CD4-positive, alpha-beta T cell (primary cell): Measurements from ENCODE around the gene DSC2. TPM values are rescaled to one million over a fixed set of nuclear protein-coding genes. Genes with fewer than 3 reads are reported as not detected.

Experiments
- ATAC-seq: fragments of 200-7000 bp; cut with Tn5 transposase; one replicate; pipeline ENCODE4 v1.10.0; 2022; ENCODE audit warnings: mild to moderate bottlenecking; ENCODE audit not compliant: poor library complexity
- CTCF ChIA-PET: fragments of 350-600 bp; sonication (Branson Sonifier 250); formaldehyde crosslinking; loops from one replicate; lab custom pipeline; 2021; ENCODE audit warnings: antibody characterized with exemption, inconsistent platforms; lab: Charles Lee
- POLR2A ChIA-PET: fragments of 350-600 bp; sonication (Branson Sonifier 250); formaldehyde crosslinking; loops from one replicate; lab custom pipeline; 2021; ENCODE audit warnings: antibody characterized with exemption, inconsistent platforms; lab: Charles Lee
- DNase-seq, 14 experiments: peaks; one replicate each; pipeline ENCODE4 v3.0.0-alpha.2; 2013 to 2020; ENCODE audit warnings: mixed read lengths in 2 of 14
- H3K27ac ChIP-seq, 2 donors: one replicate each; pipeline versions ENCODE4 v1.5.1 to v1.7.0; 2013; ENCODE audit warnings: low read length in 2 of 2, low read depth in 1 of 2, mild to moderate bottlenecking in 1 of 2
- H3K27me3 ChIP-seq, 2 experiments: 1 replicate in 1 of 2; 2 replicates in 1 of 2; pipeline versions ENCODE4 v1.6.1 to v1.7.0; 2013; ENCODE audit warnings: low read length in 2 of 2, control low read depth in 1 of 2, mild to moderate bottlenecking in 1 of 2, moderate library complexity in 1 of 2; ENCODE audit not compliant: insufficient read depth in 2 of 2, control insufficient read depth in 1 of 2
- H3K36me3 ChIP-seq: one replicate; pipeline ENCODE4 v1.6.1; 2013; ENCODE audit warnings: low read length, control low read depth; ENCODE audit not compliant: insufficient read depth
- H3K4me1 ChIP-seq: one replicate; pipeline ENCODE4 v1.6.1; 2013; ENCODE audit warnings: low read length, control low read depth; ENCODE audit not compliant: insufficient read depth
- H3K4me3 ChIP-seq: one replicate; pipeline ENCODE4 v1.5.1; 2013; ENCODE audit warnings: mild to moderate bottlenecking, low read length, moderate library complexity
- H3K9me3 ChIP-seq, 2 experiments: 1 replicate in 1 of 2; 2 replicates in 1 of 2; pipeline versions ENCODE4 v1.6.1 to v1.7.0; 2013; ENCODE audit warnings: low read length in 2 of 2, mild to moderate bottlenecking in 2 of 2, control low read depth in 1 of 2, moderate library complexity in 1 of 2; ENCODE audit not compliant: control insufficient read depth in 1 of 2, insufficient read depth in 1 of 2
- H3K27ac Mint-ChIP-seq: one replicate; pipeline ENCODE4 v1.8.0; 2020; ENCODE audit warnings: mixed read lengths
- H3K27me3 Mint-ChIP-seq: one replicate; pipeline ENCODE4 v1.8.0; 2021; ENCODE audit warnings: mixed read lengths
- H3K36me3 Mint-ChIP-seq: one replicate; pipeline ENCODE4 v1.8.0; 2021; ENCODE audit warnings: low read depth, mixed read lengths
- H3K4me1 Mint-ChIP-seq: one replicate; pipeline ENCODE4 v1.8.0; 2021; ENCODE audit warnings: low read depth, mixed read lengths
- H3K4me3 Mint-ChIP-seq: one replicate; pipeline ENCODE4 v1.8.0; 2020; ENCODE audit warnings: mild to moderate bottlenecking, mixed read lengths
- H3K9me3 Mint-ChIP-seq: one replicate; pipeline ENCODE4 v1.8.0; 2020; ENCODE audit warnings: mixed read lengths
- CTCF ChIP-seq: fragments of 200-600 bp; IDR thresholded peaks from one replicate; pipeline ENCODE4 v1.8.0; 2022; ENCODE audit warnings: antibody characterized with exemption, mild to moderate bottlenecking
- intact Hi-C, 2 experiments: fragments of 100-400 bp; cut with DNase I in 1 of 2; cut with micrococcal nuclease in 1 of 2; formaldehyde crosslinking; loops; one replicate each; pipeline versions ENCODE4 v1.15.1 to v1.9.0; 2023 to 2025; cut with DNase I, micrococcal nuclease
- total RNA-seq, 174 experiments: library from RNA in 2 of 174; stranded (reverse) in 2 of 174; gene quantifications; one replicate each; pipeline ENCODE4 v1.2.3 and lab custom pipeline; 2021 to 2026

The DSC2 gene
- total RNA-seq, 2 experiments from 2014 or later, result not detected

GRCh38 chr18:31099450-31100230, 2.6 kb downstream of the DSC2 start:
- H3K27me3 Mint-ChIP-seq, result peaks cover 49% of the 10 kb centered on the region
- H3K4me1 Mint-ChIP-seq, result no peaks in the 10 kb centered on the region
- H3K9me3 ChIP-seq, result peaks cover 0 to 29% of the 10 kb centered on the region in 2 experiments
- intact Hi-C loops, result no loop called here
- H3K27ac Mint-ChIP-seq, result no peak overlapping the region
- no peak for TF ChIP-seq CTCF
- H3K4me1 ChIP-seq, result no peaks in the 10 kb centered on the region
- H3K36me3 Mint-ChIP-seq, result no peaks in the 10 kb centered on the region
- no peaks in the 10 kb centered on the region for H3K36me3 ChIP-seq
- peaks cover 15% of the 10 kb centered on the region for H3K9me3 Mint-ChIP-seq
- POLR2A ChIA-PET, result no interaction called here
- no peak for DNase-seq
- H3K27me3 ChIP-seq, result peaks cover 6 to 16% of the 10 kb centered on the region in 2 experiments
- CTCF ChIA-PET, result no interaction called here
- no peak for ATAC-seq
- H3K27ac ChIP-seq, result no peak overlapping the region
- H3K4me3 ChIP-seq, result no peak overlapping the region
- no peak overlapping the region for H3K4me3 Mint-ChIP-seq

- POLR2A ChIA-PET, result no interaction called here
- H3K27ac Mint-ChIP-seq, result no peak overlapping the region
Observed at GRCh38 chr18:31098878-31099277, 3.3 kb downstream of the DSC2 start.

GRCh38 chr18:31097666-31098065, 4.6 kb downstream of the DSC2 start:
- DNase-seq (no peak), ATAC-seq (no peak)
- H3K9me3 Mint-ChIP-seq, result peaks cover 15% of the 10 kb centered on the region
- ChIA-PET CTCF (no interaction called here), POLR2A (no interaction called here)
- no peaks in the 10 kb centered on the region for H3K4me1 ChIP-seq
- intact Hi-C loops, result no loop called here
- H3K27me3 Mint-ChIP-seq, result peaks cover 34% of the 10 kb centered on the region
- H3K4me1 Mint-ChIP-seq, result no peaks in the 10 kb centered on the region
- TF ChIP-seq CTCF, result no peak
- H3K27ac ChIP-seq, result no peak overlapping the region
- peaks cover 0 to 29% of the 10 kb centered on the region in 2 experiments for H3K9me3 ChIP-seq
- H3K36me3 Mint-ChIP-seq, result no peaks in the 10 kb centered on the region
- H3K27me3 ChIP-seq, result peaks cover 6 to 16% of the 10 kb centered on the region in 2 experiments
- no peak overlapping the region for H3K4me3 ChIP-seq
- no peak overlapping the region for H3K4me3 Mint-ChIP-seq
- no peak overlapping the region for H3K27ac Mint-ChIP-seq
- no peaks in the 10 kb centered on the region for H3K36me3 ChIP-seq

More at GRCh38 chr18:31098878-31099277, 3.3 kb downstream of the DSC2 start:
- TF ChIP-seq CTCF, result no peak
- H3K4me1 ChIP-seq, result no peaks in the 10 kb centered on the region
- intact Hi-C loops, result no loop called here
- H3K27ac ChIP-seq, result no peak overlapping the region
- ATAC-seq (no peak), DNase-seq (no peak)
- Mint-ChIP-seq H3K36me3 (no peaks in the 10 kb centered on the region), H3K9me3 (peaks cover 15% of the 10 kb centered on the region), H3K27me3 (peaks cover 44% of the 10 kb centered on the region), H3K4me1 (no peaks in the 10 kb centered on the region), H3K4me3 (no peak overlapping the region)
- no peak overlapping the region for H3K4me3 ChIP-seq
- no peaks in the 10 kb centered on the region for H3K36me3 ChIP-seq
- peaks cover 0 to 29% of the 10 kb centered on the region in 2 experiments for H3K9me3 ChIP-seq
- peaks cover 6 to 16% of the 10 kb centered on the region in 2 experiments for H3K27me3 ChIP-seq
- CTCF ChIA-PET, result no interaction called here
